Activated naive CD4-positive, alpha-beta T cell treated with anti-CD3 and anti-CD28 coated beads for 36 hours (primary cell): ENCODE data around the gene ZYX. TPM values are rescaled to one million over a fixed set of nuclear protein-coding genes. Genes with fewer than 3 reads are reported as not detected.

Experiments
- CTCF ChIA-PET: fragments of 350-600 bp; sonication (Branson Sonifier 250); formaldehyde crosslinking; loops from one replicate; lab custom pipeline; 2021; ENCODE audit warnings: antibody characterized with exemption; lab: Charles Lee
- DNase-seq: peaks from one replicate; pipeline ENCODE4 v3.0.0-alpha.2; 2020
- H3K27ac Mint-ChIP-seq: one replicate; pipeline ENCODE4 v1.8.0; 2021; ENCODE audit warnings: mild to moderate bottlenecking, mixed read lengths
- H3K27me3 Mint-ChIP-seq: one replicate; pipeline ENCODE4 v1.8.0; 2021; ENCODE audit warnings: low read depth, mixed read lengths
- H3K36me3 Mint-ChIP-seq: one replicate; pipeline ENCODE4 v1.8.0; 2021; ENCODE audit warnings: low read depth, mixed read lengths
- H3K4me1 Mint-ChIP-seq: one replicate; pipeline ENCODE4 v1.8.0; 2021; ENCODE audit warnings: low read depth, mixed read lengths
- H3K4me3 Mint-ChIP-seq: one replicate; pipeline ENCODE4 v1.8.0; 2021; ENCODE audit warnings: mild to moderate bottlenecking, moderate library complexity, mixed read lengths
- H3K9me3 Mint-ChIP-seq: one replicate; pipeline ENCODE4 v1.8.0; 2021; ENCODE audit warnings: mixed read lengths
- intact Hi-C: fragments of 100-400 bp; cut with micrococcal nuclease; formaldehyde crosslinking; loops from one replicate; pipeline ENCODE4 v1.15.1; 2023
- microRNA-seq: library from miRNA; unstranded; fragments of <30 nt; microRNA quantifications from one replicate; pipeline ENCODE4 v1.2.0, GENCODE V29; 2022; ENCODE audit warnings: borderline microRNAs expressed, borderline replicate concordance
- total RNA-seq, 2 experiments: library from RNA; stranded (reverse); gene quantifications; one replicate each; pipeline ENCODE4 v1.2.3, GENCODE V29; 2021

Gene ZYX
- total RNA-seq, 2 experiments from 2014 or later, result 75.1 to 81.5 TPM

GRCh38 chr7:143434660-143435059, 53.5 kb downstream of the ZYX start:
- H3K27ac Mint-ChIP-seq, result no peak overlapping the region
- peaks cover 28% of the 10 kb centered on the region for H3K4me1 Mint-ChIP-seq
- H3K9me3 Mint-ChIP-seq, result no peaks in the 10 kb centered on the region
- no peak for DNase-seq
- intact Hi-C loops, result no loop called here
- CTCF ChIA-PET, result interaction anchor here (0.9 to 1.4 kb wide), 2 partner anchors 17 to 52 kb away, joined by 4 read pairs; no protein-coding TSS in a partner anchor
- no peak overlapping the region for H3K4me3 Mint-ChIP-seq
- no peaks in the 10 kb centered on the region for H3K27me3 Mint-ChIP-seq
- H3K36me3 Mint-ChIP-seq, result no peaks in the 10 kb centered on the region

GRCh38 chr7:143435266-143435665, 54.1 kb downstream of the ZYX start:
- Mint-ChIP-seq H3K4me1 (peaks cover 31% of the 10 kb centered on the region), H3K36me3 (no peaks in the 10 kb centered on the region), H3K9me3 (no peaks in the 10 kb centered on the region), H3K4me3 (no peak overlapping the region), H3K27ac (no peak overlapping the region), H3K27me3 (no peaks in the 10 kb centered on the region)
- intact Hi-C loops, result no loop called here
- no peak for DNase-seq
- CTCF ChIA-PET, result interaction anchor here (0.9 kb wide), 1 partner anchor 52 kb away, joined by 4 read pairs; no protein-coding TSS in a partner anchor

DNA sequence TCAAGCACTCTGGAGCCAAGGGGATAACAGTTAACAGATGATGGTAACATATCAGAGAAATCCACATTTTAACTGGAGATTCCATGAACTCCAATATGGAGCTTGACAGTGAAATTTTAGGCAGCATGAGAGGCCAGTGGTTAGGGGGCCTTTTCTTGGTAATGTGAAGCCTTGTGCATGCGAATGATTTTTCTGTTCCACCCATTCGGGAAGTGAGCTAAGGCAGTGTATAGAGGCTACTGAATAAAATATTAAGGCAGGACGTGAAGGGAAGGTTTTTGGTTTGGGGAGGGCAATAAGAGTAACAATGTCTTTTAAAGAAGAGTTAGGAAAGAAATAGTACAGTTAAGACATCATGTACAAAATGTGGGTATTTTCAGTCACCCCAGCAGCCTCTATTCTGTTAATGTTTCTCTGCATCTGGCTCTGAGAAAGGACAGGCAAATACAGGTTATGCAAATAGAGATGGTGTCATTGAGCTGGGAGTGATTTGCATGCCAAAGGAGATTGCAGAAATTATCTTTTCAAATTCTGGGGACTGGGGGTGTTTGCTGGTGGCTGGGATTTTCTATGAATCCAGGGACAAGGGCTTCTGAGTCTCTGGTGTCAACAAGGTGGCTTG, 55.3 kb downstream of the ZYX start:
- intact Hi-C loops, result no loop called here
- Mint-ChIP-seq H3K4me3 (no peak overlapping the region), H3K9me3 (no peaks in the 10 kb centered on the region), H3K36me3 (no peaks in the 10 kb centered on the region), H3K27ac (no peak overlapping the region), H3K4me1 (peaks cover 29% of the 10 kb centered on the region), H3K27me3 (no peaks in the 10 kb centered on the region)
- DNase-seq, result no peak
- CTCF ChIA-PET, result interaction anchor here (1.5 kb wide), 1 partner anchor 21 kb away, joined by 3 read pairs; no protein-coding TSS in a partner anchor

GRCh38 chr7:143437578-143437977, 56.4 kb downstream of the ZYX start:
- Mint-ChIP-seq H3K4me1 (peaks cover 29% of the 10 kb centered on the region), H3K27me3 (no peaks in the 10 kb centered on the region), H3K27ac (peak overlapping the region; percentile 28), H3K4me3 (no peak overlapping the region), H3K9me3 (no peaks in the 10 kb centered on the region), H3K36me3 (no peaks in the 10 kb centered on the region)
- CTCF ChIA-PET, result interaction anchor here (0.6 to 1.5 kb wide), 3 partner anchors 22 to 222 kb away, joined by 3 read pairs; no protein-coding TSS in a partner anchor
- DNase-seq, result peak; percentile 29
- intact Hi-C loops, result no loop called here

- intact Hi-C loops, result no loop called here
- no peaks in the 10 kb centered on the region for H3K36me3 Mint-ChIP-seq
- CTCF ChIA-PET, result interaction anchor here (0.6 kb wide), 1 partner anchor 36 kb away, joined by 4 read pairs; no protein-coding TSS in a partner anchor
- H3K27ac Mint-ChIP-seq, result no peak overlapping the region
- peaks cover 29% of the 10 kb centered on the region for H3K4me1 Mint-ChIP-seq
- H3K27me3 Mint-ChIP-seq, result no peaks in the 10 kb centered on the region
- H3K9me3 Mint-ChIP-seq, result no peaks in the 10 kb centered on the region
- no peak overlapping the region for H3K4me3 Mint-ChIP-seq
- DNase-seq, result no peak
These were observed 58.7 kb downstream of the ZYX start for GRCh38 chr7:143439866-143440265.

Small RNA genes lying within 50 kb of the gene (microRNA-seq; reads per million reads assigned to microRNA genes)
- not detected for gene MIR6892

Other genes with a start within 250 kb of the ZYX start
- not detected for gene PIP, start 249.3 kb upstream of the ZYX start, total RNA-seq
- gene TAS2R39, start 197.9 kb upstream of the ZYX start, total RNA-seq, result not detected
- not detected for gene TAS2R40, start 159.3 kb upstream of the ZYX start, total RNA-seq
- gene GSTK1, start 117.9 kb upstream of the ZYX start, total RNA-seq, result 100 to 1,000 TPM; 186 to 187 TPM
- under 1 TPM; 0.64 to 0.74 TPM for gene TMEM139, start 96.4 kb upstream of the ZYX start, total RNA-seq
- gene CASP2, start 93.0 kb upstream of the ZYX start, total RNA-seq, result 100 to 1,000 TPM; 116 to 124 TPM
- gene CLCN1, start 65.2 kb upstream of the ZYX start, total RNA-seq, result not detected
- gene FAM131B, start 18.6 kb upstream of the ZYX start, total RNA-seq, result 1 to 10 TPM; 1.5 to 1.7 TPM
- gene EPHA1, start 27.5 kb downstream of the ZYX start, total RNA-seq, result 1 to 10 TPM; 1.0 to 1.3 TPM
- not detected for gene TAS2R60, start 62.1 kb downstream of the ZYX start, total RNA-seq
- not detected for gene TAS2R41, start 96.5 kb downstream of the ZYX start, total RNA-seq
- not detected for gene CTAGE15, start 190.5 kb downstream of the ZYX start, total RNA-seq
- 10 to 100 TPM; 29.2 to 31.4 TPM for gene TCAF2, start 239.6 kb downstream of the ZYX start, total RNA-seq